ENCODE results near the gene STOML2.

STOML2 gene

DNA sequence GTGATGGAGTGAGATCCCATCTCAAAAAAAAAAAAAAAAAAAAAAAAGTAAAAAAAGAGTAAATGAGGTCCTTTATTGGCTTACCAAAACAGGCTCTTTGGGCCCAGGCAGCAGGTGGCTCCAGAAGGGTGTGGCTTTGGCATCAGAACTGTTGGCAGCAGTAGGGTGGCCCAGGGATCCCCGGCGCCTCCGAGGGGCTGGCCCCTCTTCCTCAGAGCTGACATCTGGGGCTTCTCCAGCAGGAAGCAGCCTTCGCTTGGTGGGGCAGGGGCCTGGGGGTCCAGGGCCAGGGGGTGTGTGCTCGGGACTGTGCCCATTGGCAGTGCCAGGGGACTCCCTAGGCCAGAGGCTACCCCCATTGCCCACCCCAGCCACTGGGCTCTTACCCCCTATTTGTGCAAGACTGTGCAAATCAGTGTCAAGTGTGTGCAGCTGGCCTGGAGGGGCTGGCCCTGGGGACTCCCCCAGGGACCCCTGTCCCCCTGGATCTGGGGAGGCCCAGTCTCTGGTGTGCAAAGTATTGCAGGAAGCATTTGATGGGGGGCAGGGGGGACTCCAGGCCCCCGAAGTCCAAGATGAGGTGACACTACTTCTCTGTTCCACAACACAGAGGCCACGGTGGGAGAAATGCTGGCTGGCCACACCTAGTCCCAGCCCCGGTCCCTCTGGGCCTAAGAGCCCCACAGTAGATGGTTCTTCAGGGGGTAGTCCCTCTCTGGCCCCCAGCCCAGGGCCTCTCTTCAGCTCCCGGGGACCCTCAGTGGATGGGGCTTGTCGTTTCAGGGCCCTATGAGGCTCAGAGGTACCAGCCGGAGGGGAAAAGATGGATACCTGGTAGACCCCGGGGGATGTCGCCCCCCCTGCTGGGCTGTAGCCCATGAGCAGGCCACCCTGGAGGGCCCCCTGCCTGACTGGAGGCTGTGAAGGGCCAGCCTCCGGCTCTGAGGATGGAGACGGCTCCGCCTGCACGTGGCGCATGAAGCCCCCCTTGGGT is 4.7 kb upstream of the STOML2 start:
- DNase-seq (ENCODE audit: low spot score) = no peak

DNA sequence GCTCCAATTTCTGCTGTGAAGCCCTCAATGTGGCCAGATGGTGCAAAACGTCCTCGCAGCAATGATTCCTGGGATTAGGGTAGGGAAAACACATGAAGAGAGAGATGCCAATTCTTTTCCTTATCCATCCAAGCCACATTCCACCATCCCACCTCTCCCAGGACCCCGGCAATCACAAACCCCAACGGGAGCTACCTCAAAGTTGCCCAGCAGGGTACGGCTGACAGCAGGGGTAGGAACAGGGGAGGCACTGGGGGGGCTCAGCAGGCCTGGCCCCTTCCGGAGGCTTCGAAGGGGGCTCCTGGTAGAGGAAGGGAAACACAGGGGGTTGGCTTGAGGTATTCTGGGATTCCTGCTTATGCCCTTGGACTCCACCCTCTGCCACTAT is 3.4 kb upstream of the STOML2 start:
- DNase-seq (ENCODE audit: low spot score) = no peak

DNA sequence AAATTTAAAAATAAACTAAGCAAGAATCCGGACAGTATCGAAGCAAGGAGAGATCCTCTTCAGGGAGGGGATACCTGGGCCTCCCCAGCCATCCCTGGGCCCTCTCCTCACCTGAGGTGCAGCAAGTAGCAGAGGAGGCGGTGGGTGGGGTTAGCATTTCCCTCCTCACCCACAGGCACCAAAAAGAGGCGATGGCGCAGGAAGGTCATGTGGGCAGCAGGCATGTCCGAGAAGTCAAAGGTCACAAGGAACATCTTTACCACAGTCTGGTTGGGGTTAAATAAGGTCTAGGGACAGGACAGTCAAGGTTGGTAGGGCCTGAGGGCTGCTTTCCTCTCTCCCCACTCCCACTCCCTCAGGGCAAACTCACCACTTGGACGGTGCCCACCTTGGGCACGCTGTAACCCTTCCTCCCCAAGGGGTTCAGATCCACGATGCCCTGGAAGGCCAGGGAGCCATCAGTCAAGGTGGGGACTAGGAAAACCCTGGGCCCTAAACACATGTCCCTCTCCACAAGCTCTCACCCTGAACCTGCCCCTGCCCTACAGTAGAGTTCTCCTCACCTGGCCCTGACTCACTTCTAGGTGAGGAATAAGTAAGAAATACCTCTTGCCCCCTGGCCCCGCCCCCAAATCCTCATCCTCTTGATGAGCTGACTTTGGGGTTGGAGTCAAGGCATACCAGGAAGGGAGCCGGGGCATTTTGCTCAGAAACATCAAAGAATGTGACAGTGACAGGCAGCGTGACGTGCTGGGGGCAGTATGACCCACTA is 2.8 kb upstream of the STOML2 start:
- no peak for DNase-seq (ENCODE audit: low spot score)

DNA sequence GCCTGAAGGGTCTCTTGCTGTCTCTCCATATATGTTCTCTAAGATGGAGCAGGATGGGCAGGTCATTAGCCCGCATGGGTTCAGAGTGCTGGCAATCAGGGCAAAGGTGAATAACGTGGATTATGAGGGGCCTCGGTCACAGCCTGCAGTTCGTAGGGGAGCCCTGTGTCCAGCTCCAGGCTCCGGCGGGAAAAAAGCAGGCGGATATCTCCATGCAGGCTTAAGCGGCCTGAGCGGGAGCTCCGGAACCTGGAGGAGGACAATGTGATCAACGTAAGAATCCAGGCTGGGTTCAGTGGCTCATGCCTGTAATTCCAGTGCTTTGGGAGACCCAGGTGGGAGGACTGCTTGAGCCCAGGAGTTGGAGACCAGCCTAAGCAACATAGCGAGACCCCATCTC is 2.2 kb upstream of the STOML2 start:
- no peak for DNase-seq (ENCODE audit: low spot score)

DNA sequence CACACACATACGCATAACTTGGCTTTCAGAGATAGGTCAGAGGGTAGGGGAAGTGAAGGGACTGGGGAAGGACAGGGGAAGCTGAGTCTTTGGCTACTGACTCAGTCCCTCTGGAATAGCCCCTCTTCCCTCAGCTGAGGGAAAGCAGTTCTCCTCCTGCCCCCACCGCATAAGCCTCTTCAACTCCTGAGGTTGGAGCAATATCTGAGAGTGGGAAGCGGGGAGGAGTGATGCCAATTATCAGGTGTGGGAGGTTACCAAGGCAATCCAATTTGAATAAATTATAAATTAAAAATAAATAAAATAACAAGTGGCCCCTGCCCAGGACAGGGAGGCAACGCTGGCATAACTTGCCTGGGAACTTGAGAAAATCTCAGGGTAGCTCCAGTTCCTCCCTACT is 1.7 kb upstream of the STOML2 start:
- DNase-seq (ENCODE audit: low spot score) = no peak

DNA sequence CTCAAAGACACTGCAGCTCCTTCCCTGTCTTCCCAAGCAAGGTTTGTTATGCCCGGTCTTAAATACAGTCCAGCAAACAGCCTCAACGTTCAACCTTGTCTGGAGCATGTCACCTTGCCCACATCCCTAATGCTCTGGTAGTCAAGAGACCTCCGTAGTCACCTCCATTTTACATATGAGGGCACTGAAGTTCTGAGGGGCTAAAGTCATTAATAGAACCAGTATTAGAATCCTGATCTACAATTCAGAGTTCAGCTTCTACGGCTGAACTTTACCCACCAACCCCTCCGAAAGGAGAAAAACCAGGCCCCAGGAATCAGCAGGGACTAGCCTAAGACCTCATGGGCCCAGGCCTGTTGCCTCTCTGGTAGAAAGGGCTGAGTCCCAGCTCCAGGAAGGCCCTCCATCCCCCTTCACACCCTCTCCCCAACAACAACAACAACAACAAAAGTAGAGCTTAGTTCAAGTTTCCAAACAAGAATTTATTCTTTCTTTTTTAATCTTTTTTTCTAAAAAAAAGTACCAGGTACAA is 795 bp upstream of the STOML2 start:
- no peak for DNase-seq (ENCODE audit: low spot score)

DNA sequence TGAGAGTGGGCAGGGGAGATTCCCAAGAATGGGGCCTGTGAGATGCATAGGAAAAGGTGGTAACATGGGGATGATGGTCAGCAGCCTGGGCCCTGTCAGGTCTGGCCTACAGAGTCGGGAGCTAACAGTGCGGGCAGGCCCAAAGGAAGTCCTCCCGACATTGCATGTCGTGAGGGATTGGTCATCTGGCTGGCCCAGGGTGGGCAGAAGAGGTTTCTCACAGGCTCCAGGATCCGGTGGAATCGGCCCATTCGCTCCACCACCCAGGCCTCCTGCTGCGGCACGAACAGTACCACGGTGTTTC is 514 bp downstream of the STOML2 start:
- DNase-seq (ENCODE audit: low spot score) = peak; percentile 30

DNA sequence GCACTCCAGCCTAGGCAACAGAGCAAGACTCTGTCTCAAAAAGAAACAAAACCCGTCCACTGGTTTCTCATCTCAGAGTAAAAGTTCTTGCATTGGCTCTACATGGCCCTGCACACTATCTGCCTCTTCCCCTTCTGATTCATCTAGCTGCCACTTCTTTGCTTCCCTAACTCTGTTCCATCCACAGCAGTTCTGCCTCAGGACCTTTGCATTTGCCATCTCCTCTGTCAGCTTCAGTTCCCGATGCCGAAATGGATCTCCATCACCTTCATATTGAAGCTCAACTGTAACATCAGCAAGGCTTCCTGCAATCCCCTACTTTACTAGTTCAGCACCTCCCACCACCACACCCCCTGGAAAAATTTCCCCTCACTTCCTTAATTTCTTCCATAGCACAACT is 5.4 kb downstream of the STOML2 start:
- DNase-seq (ENCODE audit: low spot score) = no peak

DNA sequence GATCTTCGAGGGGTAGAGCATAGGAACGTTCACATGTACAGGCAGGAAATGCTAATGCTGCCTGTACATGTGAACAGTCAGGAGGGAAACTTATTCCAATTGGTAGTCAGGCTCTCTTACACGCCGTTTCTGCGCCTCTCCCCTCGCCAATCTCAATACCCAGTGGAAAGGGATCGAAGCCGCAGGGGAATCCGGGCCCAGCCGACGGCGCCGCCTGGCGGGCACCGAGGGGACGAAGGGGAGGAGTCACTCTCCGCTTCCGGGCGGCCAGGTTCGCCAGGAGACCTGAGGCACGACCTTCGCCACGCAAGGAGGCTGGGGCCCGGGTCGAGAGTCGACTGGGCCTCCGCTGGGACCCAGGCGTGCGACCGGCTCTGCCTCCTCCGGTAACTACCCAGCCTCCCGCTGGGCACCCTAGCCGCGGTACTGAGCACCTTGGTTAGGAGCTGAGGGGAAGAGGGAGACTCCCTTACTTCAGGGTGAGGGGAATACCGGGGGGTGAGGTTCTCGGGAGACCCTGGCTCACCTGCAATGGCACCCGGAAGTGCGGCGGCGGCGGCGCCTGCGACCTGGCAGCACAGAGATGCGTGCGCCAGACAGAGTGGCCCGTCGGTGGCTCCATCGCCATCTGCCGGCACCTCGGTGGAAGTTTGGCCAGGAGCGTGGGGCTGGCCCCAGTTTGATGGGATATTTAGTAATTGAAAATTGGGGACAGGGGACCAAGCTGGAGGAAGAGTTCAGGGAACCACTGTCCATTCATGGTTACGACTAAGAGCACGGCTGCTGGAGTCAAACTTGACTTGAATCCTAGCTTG is 6.7 kb downstream of the STOML2 start, which contains the start of gene PIGO:
TSS of gene PIGO (minus strand) at position 557 of the 815 bp plus-strand sequence. CDS start 1,026 bp downstream, outside the sequence.
- DNase-seq (ENCODE audit: low spot score) = peak; percentile 91

DNA sequence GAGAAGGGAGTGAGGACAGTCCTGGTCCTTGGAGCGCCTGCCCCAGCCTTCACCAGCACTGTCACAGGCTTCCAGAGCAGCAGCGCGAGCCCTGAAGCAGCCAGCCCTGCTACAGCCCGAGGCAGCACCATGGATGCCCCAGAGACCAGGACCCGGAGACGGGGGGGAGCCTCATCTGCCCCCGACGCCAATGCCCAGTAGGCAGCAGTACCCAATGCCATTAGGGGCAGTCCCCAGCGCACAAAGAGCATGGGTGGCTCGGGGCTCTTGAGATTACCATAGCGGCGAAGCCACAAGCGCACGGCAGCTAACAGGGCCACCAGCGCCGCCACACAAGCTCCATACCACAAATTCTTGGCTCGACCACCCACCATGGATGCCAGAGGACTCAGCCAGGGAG is 11.4 kb downstream of the STOML2 start:
- no peak for DNase-seq (ENCODE audit: low spot score)

DNA sequence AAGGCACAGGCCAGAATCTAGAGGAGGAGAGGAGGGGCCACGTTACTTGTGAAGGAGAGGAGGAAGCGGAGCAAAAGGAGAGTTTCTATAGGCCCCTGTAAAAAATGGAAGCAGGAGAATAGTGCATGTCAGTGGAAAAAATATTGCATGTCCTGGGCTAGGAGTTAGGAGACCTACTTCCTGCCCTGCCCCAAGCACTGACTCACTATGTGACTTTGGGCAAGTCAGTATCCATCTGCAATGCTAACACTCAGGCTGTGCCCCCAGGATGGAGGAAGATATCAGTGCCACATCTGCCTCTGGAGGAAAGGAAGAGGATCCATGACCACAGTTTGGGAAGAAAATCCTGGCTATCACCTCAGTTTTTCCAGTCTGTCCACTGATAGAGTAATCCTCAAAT is 13.5 kb downstream of the STOML2 start:
- DNase-seq (ENCODE audit: low spot score) = no peak

DNA sequence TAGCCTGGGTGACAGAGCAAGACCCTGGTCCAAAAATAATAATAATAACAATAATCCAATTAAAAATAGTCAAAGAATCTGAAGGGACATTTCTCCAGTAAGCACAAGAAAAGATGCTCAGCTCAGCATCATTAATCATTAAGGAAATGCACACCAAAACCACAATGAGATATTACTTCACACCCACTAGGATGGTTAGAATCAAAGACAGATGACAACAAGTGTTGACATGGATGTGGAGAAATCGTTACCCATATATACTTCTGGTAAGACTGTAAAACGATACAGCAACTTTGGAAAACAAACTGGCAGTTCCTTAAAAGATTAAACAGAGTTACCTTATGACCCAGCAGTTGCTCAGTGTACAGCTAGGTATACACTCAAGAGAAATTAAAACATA is 17.9 kb downstream of the STOML2 start:
- DNase-seq (ENCODE audit: low spot score) = no peak

DNA sequence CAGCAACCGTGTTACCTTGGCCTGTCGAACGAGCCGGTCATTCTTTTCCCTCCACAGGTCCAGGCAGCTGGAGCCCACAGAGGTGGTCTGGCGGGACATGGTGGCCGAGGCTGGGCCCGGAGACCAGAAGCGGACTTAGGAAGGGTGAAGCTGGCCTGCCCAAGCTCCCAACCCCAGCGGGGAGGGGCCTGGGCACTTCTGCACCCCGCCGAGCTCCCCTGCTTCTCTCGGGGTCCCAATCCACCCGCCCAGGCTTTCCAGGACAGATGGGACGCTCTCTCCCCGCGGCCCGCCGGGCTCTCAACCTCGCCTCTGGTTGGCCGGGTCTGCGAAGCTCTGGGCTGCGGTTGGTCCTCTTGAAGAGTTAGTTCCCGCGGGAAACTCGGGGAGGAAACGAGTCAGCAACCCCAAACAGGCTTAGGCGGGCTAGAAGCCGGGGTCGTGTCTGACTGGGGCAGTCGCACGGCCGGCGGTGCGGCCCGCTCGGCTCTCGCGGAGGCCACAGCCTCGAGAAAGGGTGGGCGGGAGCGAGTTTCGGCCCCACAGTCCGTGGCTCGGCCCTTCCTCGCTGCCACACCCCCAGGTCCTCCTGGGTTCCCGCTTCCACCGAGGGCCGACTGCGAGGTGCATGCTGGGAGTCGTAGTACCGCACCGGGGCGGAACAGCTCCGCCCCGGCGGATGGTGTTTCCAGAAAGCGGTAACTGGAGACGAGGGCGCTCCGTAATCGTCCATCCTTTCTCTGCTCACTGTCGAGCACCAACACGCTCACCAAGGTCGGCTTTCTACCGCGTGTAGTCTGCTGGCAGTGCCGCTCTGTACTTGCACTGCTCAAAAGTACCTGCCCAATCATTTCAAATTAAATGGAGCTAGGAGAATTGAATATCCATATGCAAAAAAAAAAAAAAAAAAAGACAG is 23.2 kb downstream of the STOML2 start, which contains the start of gene FANCG:
TSS of gene FANCG (minus strand) at position 517 of the 916 bp plus-strand sequence. CDS start at position 99, 418 bp downstream.
- peak; percentile 95 for DNase-seq (ENCODE audit: low spot score)

DNA sequence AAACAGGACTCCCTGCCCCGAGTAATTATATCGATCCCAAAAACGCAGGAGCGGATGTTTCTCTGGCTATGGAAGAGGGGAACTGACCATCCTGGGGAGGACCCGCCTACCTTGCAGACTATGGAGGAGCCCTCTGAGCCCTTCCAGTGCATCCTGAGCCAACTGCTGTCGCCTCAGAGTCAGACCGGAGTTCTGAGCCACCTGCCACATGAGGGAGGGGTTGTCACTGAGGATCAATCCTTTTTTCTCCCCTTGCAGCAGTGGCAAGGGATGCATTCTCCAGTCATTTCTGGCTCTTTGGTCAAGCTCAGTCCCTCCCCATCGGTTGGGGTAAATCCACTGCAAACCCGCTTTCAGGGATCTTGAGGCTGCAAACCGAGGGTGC is 23.9 kb downstream of the STOML2 start:
- DNase-seq (ENCODE audit: low spot score) = no peak

DNA sequence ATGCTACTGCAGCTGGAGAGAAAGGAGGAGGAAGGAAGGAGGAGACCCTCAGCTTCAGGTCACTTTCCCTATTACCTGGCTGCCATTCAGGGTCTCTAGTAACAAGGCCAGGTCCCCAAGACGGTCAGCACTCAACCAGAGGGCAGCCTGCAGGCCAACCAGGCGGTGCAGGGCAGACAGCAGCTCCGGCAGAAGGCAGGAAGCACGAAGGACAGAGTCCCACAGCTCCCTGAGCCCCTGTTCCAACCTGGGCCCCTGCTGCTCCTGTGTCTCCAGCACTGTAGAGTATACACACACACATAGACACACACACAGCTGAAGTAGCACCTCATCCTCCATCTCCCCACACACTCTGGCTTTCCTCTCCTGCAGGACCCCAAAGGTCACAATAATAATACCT is 24.9 kb downstream of the STOML2 start:
- no peak for DNase-seq (ENCODE audit: low spot score)

DNA sequence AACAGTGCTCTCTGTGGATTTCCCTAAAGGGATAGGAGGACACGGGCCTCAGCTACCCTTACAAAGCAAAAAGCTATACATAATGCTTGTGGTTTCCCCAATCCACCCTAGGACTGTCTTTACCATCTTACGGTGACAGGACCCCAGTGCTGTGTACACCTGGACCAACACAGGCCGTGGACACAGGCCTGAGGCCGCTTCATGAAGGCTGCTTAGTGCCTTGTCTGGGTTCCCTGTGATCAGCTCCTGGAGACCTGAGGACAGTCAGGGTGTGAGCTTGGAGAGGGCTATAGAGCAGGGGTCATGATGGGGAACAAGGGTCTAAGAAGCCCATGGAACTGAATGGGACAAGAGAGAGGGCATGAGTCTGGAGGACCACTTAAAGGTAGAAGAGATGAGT is 26.1 kb downstream of the STOML2 start:
- DNase-seq (ENCODE audit: low spot score) = no peak

DNA sequence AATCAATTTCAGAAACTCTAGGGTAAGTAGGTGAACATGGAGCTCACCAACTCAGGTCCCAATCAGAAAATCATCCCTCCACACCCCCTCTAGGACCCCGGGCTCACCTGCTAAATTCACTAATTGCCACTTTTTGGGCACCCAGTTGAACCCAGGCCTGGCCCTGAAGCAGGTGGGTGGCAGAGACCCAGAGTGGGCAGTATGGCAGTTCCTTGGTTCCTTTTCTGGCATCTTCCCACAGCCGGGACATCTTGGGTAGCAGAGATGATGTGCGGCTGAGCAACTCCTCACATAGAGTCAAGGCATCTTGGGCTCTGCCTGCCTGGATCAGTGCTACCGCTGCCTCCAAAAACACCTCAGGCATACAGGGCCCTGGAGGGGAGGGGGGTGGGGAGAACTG is 27.6 kb downstream of the STOML2 start:
- no peak for DNase-seq (ENCODE audit: low spot score)

DNA sequence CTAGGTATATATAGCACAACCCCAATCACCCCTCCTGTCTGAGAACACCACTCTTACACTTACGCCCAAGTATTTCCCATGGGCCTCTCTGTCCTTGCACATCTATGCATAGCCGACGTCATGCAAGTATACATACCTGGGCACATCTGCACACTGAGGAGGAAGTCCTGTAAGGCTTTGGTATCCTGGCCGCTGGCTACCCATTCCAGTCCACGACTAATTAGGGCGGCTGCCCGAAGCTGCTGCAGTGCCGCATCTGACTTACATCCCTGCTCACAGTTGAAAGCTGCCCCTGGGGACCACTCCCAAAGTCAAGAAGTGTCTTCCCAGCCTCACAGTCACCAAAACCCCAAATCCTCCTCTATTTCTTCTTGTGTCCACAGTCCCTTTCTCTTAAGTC is 28.1 kb downstream of the STOML2 start:
- no peak for DNase-seq (ENCODE audit: low spot score)

DNA sequence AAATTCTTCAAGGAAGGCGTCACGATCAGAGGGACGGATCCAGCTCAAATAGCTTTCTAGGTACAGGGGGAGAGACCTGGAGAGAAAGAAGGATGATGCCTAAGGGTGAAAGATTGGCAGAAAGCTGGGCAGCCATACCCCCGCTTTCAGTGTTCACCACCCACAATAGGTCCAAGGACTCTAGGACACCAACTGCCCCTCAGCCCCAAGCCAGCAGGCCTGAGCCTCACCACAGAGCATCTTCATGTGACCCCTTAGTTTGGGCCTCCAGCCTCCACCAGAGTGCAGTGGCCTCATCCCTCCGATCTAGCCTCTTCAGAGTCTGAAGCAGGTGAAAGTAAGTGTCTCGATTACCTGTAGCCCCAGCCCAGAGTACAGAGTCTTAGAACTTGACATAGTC is 28.8 kb downstream of the STOML2 start:
- DNase-seq (ENCODE audit: low spot score) = no peak

DNA sequence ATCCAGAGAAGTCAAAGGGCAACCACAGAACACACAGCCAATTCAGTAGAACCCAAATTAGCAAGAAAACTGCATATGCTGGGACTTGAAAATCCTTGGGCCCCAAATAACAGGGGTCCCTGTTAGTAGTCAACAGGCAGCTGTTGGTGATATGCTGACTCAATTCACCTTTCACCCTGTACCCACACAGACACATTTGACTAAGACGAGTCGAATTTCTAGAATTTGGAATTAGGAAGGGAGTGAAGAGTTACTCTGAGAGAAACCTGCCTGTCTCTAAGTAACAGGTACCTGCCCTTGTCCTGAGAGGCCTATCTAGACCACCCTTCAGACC is 29.7 kb downstream of the STOML2 start:
- no peak for DNase-seq (ENCODE audit: low spot score)

Measured in AG20443 (cell line).